Peyer's patch (tissue), 4 donors: ENCODE results near the gene INHBE. TPM values are rescaled to one million over a fixed set of nuclear protein-coding genes. Genes with fewer than 3 reads are reported as not detected.

ENCODE experiments used
- DNase-seq, 3 donors: peaks; one replicate each; pipeline ENCODE4 v3.0.0-alpha.2; 2017 to 2019
- H3K27ac ChIP-seq, 4 donors: fragments of 200-600 bp; sonication (generic); one replicate each; pipeline ENCODE4 v1.5.1; 2016 to 2019
- H3K27me3 ChIP-seq, 2 donors: fragments of 200-600 bp; sonication (generic); one replicate each; pipeline ENCODE4 v1.5.1; 2019
- H3K36me3 ChIP-seq, 3 donors: fragments of 200-600 bp; sonication (generic); one replicate each; pipeline ENCODE4 v1.5.1; 2016 to 2019
- H3K4me1 ChIP-seq, 4 donors: fragments of 200-600 bp; sonication (generic); one replicate each; pipeline ENCODE4 v1.5.1; 2016 to 2019
- H3K4me3 ChIP-seq, 4 donors: fragments of 200-600 bp; sonication (generic); 1 replicate in 3 of 4; 2 replicates in 1 of 4; pipeline ENCODE4 v1.5.1; 2016 to 2019; ENCODE audit warnings: mild to moderate bottlenecking in 1 of 4
- H3K9me3 ChIP-seq, 4 donors: fragments of 200-600 bp; sonication (generic); one replicate each; pipeline ENCODE4 v1.5.1; 2016 to 2019; ENCODE audit warnings: mild to moderate bottlenecking in 1 of 4
- CTCF ChIP-seq, 6 experiments: fragments of 450-650 bp in 4 of 6; fragments of 200-600 bp in 2 of 6; sonication (generic) in 1 of 6; IDR thresholded peaks; one replicate each; pipeline ENCODE4 v1.5.1; 2017 to 2019; ENCODE audit warnings: antibody characterized with exemption in 6 of 6, mild to moderate bottlenecking in 3 of 6, moderate library complexity in 1 of 6
- POLR2A ChIP-seq, 2 donors: fragments of 450-650 bp; IDR thresholded peaks; one replicate each; pipeline ENCODE4 v1.5.1; 2017; ENCODE audit warnings: antibody characterized with exemption in 2 of 2, mild to moderate bottlenecking in 2 of 2, moderate library complexity in 2 of 2
- total RNA-seq, 4 donors: library from RNA; depleted of rRNA; stranded (reverse); fragments of >200 nt; gene quantifications; one replicate each; pipeline ENCODE4 v1.1.0, GENCODE V29; 2016

INHBE gene
- total RNA-seq, 4 donors from 2014 or later, result not detected

GRCh38 chr12:57430112-57430930 is 24.8 kb upstream of the INHBE start:
- peak in 2 of 3 donors; percentile 49 to 72 for DNase-seq
- TF ChIP-seq CTCF (IDR thresholded peaks at IDR 0.05) (peak in 1 of 6 experiments; percentile 24), POLR2A (IDR thresholded peaks at IDR 0.05) (no peak)

GRCh38 chr12:57430931-57431566 is 24.1 kb upstream of the INHBE start, which contains the start of gene R3HDM2:
TSS of gene R3HDM2 (minus strand) at chr12:57431043. CDS start at chr12:57310428, 120,615 bp downstream.
- H3K36me3 ChIP-seq, result peaks cover 0 to under 1% (median 0%) of the 10 kb centered on the region in 3 donors
- no peaks in the 10 kb centered on the region for H3K27me3 ChIP-seq
- H3K9me3 ChIP-seq, result no peaks in the 10 kb centered on the region
- H3K4me3 ChIP-seq, result peak within 1 kb of the TSS; percentile 60 to 92 (median 76)
- TF ChIP-seq POLR2A (IDR thresholded peaks at IDR 0.05), result peak; percentile 90 to 94
- peak in 3 of 6 experiments; percentile 0 to 16 (median 8) for TF ChIP-seq CTCF (IDR thresholded peaks at IDR 0.05)
- DNase-seq, result peak; percentile 94 to 98 (median 97)
- peaks cover 0 to 6% (median 0%) of the 10 kb centered on the region in 4 donors for H3K4me1 ChIP-seq
- peak within 1 kb of the TSS; percentile 91 to 97 (median 94) for H3K27ac ChIP-seq

More at GRCh38 chr12:57430112-57430930, 24.8 kb upstream of the INHBE start:
- Histone ChIP-seq H3K9me3 (no peaks in the 10 kb centered on the region), H3K27me3 (no peaks in the 10 kb centered on the region), H3K36me3 (peaks cover 0 to 7% (median 0%) of the 10 kb centered on the region in 3 donors), H3K4me3 (peak overlapping the region; percentile 60 to 92 (median 76)), H3K4me1 (peaks cover 0 to 6% (median 0%) of the 10 kb centered on the region in 4 donors), H3K27ac (peak overlapping the region; percentile 91 to 97 (median 94))

- no peak for TF ChIP-seq POLR2A (IDR thresholded peaks at IDR 0.05)
- no peak for TF ChIP-seq CTCF (IDR thresholded peaks at IDR 0.05)
- Histone ChIP-seq H3K4me3 (peak overlapping the region in 2 of 4 donors; percentile 87 to 92), H3K27me3 (no peaks in the 10 kb centered on the region), H3K9me3 (no peaks in the 10 kb centered on the region), H3K36me3 (no peaks in the 10 kb centered on the region), H3K27ac (peak overlapping the region; percentile 91 to 97 (median 94)), H3K4me1 (peaks cover 0 to 6% (median 0%) of the 10 kb centered on the region in 4 donors)
- no peak for DNase-seq
These were observed 23.4 kb upstream of the INHBE start for GRCh38 chr12:57431654-57432188.

DNA sequence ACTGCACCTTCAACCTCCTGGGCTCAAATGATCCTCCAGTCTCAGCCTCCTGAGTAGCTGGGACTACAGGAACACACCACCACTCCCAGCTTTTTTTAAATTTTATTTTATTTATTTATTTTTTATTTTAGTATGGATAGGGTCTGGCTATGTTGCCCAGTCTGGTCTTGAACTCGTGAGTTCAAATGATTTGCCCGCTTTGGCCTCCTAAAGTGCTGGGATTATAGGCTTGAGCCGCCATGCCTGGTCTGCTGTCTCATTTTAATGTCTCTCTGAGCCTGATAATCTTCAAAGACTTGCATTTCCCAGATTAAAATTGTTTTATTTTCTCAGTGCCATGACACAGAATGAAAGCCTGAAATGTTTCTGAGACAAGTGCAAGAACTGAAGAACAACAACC is 21.7 kb upstream of the INHBE start:
- H3K9me3 ChIP-seq, result no peaks in the 10 kb centered on the region
- no peak overlapping the region for H3K4me3 ChIP-seq
- no peaks in the 10 kb centered on the region for H3K36me3 ChIP-seq
- TF ChIP-seq CTCF (IDR thresholded peaks at IDR 0.05), result no peak
- H3K4me1 ChIP-seq, result peaks cover 0 to 6% (median 0%) of the 10 kb centered on the region in 4 donors
- DNase-seq, result no peak
- H3K27ac ChIP-seq, result no peak overlapping the region
- H3K27me3 ChIP-seq, result no peaks in the 10 kb centered on the region

DNA sequence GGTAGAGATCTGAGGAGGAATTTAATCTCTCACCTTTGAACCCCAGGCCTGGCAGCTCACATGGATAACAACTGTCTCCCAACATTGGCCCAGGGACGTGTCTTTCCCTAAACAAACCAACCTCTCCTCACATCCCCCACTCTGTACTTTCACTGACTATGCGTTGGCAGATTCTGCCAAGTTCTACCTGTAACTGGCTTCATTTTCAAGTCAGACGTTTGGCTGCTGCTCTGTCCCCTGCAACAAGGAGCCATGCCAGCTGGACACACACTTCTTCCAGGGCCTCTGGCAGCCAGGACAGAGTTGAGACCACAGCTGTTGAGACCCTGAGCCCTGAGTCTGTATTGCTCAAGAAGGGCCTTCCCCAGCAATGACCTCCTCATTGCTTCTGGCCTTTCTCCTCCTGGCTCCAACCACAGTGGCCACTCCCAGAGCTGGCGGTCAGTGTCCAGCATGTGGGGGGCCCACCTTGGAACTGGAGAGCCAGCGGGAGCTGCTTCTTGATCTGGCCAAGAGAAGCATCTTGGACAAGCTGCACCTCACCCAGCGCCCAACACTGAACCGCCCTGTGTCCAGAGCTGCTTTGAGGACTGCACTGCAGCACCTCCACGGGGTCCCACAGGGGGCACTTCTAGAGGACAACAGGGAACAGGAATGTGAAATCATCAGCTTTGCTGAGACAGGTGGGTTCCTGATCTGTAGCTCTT is 20.4 kb upstream of the INHBE start, which contains the start of gene INHBC:
Gene INHBC, plus strand, starts transcription at position 268 of the 707 bp plus-strand sequence. Its CDS starts 103 bp downstream, at position 371.
- Histone ChIP-seq H3K36me3 (no peaks in the 10 kb centered on the region), H3K27ac (no peak within 1 kb of the TSS), H3K4me1 (peaks cover 0 to 1% (median 0%) of the 10 kb centered on the region in 4 donors), H3K9me3 (no peaks in the 10 kb centered on the region), H3K4me3 (peak within 1 kb of the TSS in 1 of 4 donors; percentile 29), H3K27me3 (no peaks in the 10 kb centered on the region)
- peak in 1 of 3 donors; percentile 42 for DNase-seq
- no peak for TF ChIP-seq POLR2A (IDR thresholded peaks at IDR 0.05)
- TF ChIP-seq CTCF (IDR thresholded peaks at IDR 0.05), result no peak
